GM19193 (cell line): ENCODE measurements around the gene GLE1.

Source experiments
- POLR2A ChIP-seq: IDR thresholded peaks from 4 replicates; pipeline ENCODE4 v1.6.1; 2011; ENCODE audit not compliant: insufficient read depth, insufficient read length; ENCODE audit errors: extremely low read depth

Gene GLE1

GRCh38 chr9:128554155-128554862 lies 49.8 kb downstream of the GLE1 start:
- TF ChIP-seq POLR2A, result no peak

DNA sequence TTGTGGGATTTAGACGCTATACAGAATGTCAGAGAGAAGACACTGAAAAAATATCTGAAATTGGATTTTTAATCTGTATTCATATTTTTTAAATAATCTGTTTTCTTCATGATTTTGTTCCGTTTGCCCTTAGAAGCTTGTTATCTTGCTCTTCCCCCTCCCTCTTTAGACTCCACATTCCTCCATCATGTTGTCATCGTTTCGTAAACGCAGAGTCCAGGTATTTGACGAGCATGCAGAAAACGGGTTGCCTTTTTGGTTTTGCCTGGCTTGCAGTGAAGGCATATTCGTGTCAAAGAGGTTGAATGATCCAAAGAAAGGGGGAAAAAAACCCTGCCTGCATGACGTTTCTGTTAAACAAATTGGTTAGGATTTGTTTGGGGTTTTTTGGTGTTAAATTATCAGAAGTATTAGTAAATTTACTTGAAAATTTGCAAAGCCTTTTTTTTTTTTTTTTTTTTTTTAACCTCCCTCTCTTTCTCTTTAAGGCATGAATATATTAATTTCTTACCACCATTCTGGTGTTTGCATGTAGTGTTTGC lies 50.7 kb downstream of the GLE1 start:
- TF ChIP-seq POLR2A, result no peak

DNA sequence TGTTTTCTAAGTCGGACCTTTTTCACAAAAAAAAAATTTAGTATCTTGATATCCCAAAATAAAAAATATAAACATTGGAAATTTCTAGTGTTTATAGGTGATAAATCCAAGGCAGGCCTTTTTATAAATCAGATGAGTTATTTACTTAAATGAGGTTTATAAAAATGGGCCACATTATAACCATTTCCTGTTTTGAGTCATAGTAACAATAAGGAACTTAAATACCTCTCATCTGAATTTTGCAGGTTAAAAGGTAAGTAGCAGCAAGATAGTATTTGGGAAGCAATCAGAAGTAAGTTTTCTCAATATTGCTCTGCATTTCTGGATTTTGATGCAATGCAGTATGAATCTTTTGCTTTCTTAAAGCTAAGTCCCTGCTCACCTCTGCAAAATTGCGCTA lies 51.8 kb downstream of the GLE1 start:
- no peak for TF ChIP-seq POLR2A

DNA sequence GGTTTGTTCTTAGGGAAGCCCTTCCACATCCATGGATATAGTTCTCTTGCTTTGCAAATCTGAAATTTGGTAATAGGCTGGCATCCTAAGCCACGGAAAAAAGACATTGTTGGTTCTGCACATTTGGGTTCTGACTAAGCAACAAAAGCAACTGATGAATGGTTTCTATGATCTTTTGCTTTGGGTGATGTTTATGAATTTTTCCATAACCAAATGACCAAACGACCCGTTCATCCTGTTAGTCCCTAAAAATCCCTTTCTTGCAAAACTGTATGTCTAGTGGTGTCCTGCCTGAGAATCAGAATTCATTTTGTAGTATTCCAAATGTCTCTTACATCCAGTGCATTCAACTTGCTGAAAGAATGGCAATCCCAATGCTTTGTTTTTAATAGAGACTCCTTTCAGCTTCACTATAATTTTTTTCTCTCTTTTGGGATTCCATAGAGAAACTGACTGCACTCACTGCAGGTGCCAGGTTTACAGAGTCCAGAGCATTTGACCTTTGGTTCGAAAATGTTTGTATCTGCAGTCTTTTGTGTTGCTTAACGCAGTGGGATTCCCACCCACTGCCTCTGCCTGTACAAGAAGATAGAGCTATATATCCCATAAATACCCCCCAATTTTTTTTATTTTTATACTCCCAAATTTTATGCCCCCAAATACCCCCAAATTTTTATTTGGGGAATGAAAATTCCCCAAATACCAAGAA lies 52.6 kb downstream of the GLE1 start:
- TF ChIP-seq POLR2A, result no peak

DNA sequence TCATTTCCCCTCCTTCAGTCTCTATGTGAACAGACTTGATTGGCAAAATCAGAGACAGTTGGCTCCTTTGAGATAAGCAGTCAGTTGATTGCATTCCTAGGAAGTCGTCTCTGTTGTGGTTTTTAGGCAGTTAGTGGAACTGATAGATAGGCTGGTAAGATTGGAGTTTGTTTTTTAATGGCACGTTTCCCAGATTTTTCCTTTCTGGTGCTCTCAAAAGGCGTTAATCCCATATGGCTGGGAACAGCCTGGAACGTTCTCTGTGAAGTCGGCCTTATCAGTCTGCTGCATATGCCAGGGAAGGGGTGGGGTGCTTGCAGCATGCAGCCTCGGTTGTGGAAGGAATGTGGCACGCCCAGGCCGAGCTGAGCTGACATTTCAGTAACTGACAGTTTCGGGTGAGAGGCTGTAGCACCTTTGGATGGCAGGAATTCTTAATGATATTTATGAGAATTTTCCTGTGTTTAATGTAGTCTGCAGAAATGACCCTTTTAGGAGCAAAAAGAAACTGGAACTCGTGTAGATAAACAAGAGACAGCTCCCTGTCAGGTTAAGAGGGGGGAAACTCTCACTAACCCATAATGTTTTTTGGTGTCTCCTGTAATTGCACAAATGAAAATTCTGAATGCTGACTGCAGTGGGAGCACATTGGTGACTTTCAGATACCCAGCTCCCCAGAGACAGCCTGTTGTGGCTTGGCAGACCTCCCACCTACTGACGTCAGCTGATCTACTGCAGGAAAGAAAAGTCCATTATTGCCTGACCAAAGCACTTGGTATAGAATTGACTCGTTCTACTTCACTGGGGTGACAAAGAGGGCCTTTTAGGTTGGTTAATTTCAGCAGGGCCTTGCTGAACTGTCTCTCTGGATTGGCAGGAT lies 54.2 kb downstream of the GLE1 start:
- TF ChIP-seq POLR2A, result no peak

GRCh38 chr9:128565578-128565977 lies 61.1 kb downstream of the GLE1 start:
- no peak for TF ChIP-seq POLR2A

DNA sequence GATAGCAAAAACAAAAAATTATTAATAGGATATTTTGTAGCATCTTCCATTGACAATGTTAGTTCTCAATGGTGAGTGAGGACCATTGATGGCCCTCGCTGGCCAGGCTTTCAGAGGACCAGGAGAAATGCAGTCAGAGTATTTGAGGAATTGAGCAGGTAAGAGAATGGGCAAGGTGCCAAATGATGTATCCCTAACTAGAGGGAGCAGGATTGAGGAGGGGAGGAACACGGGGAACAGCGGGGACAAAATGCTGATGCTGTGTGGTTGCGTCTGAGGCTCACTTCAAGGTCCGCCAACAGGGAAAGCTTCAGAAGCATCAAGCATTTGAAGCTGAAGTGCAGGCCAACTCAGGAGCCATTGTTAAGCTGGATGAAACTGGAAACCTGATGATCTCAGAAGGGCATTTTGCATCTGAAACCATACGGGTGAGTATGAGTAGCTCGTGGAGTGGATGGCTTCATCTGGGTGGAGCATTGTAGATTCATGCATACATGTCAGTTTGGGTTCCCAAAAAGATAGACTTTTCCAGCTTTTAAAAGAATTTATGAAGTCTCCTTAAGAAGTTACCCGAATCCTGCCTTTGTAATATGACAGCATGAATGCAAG lies 64.1 kb downstream of the GLE1 start:
- no peak for TF ChIP-seq POLR2A

GRCh38 chr9:128575469-128575868 lies 71.0 kb downstream of the GLE1 start:
- TF ChIP-seq POLR2A, result no peak

DNA sequence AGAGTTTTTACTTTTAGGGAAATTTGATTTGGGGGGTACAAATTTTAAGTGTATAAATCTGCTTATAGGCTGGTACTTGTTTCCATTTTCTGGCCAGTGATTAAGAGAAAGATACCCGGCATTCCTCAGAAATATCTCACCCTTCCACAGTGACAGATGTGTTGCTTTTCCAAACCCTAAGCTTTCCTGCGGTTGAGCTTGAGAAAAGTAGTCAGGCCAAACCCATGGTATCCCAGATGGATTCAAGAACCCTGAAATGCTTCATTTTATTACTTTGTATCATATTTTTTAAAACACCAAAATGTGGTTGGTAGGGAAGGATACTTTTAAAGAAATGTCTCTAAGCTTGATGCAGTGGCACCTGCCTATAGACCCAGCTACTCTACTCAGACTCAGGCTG lies 71.4 kb downstream of the GLE1 start:
- TF ChIP-seq POLR2A, result no peak

- TF ChIP-seq POLR2A, result no peak
Observed at GRCh38 chr9:128577206-128577605, 72.7 kb downstream of the GLE1 start.

DNA sequence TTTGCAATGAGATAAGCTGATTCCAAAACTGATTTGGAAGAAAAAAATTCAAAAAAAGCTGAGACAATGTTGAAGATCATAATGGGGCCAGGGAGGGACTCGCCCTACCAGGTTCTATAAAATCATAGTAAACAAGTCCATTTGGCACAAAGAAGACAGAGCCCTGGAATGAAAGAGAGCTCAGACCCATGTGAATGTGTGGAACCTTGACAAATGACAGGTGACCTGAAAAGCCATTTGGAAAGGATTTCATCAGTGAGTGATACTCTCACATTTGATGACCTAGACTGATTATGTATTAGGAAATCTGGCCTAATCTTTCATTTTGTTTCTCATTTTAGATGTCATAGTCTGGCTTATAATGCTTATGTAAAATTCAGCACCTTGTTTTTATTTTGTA lies 74.7 kb downstream of the GLE1 start:
- no peak for TF ChIP-seq POLR2A

DNA sequence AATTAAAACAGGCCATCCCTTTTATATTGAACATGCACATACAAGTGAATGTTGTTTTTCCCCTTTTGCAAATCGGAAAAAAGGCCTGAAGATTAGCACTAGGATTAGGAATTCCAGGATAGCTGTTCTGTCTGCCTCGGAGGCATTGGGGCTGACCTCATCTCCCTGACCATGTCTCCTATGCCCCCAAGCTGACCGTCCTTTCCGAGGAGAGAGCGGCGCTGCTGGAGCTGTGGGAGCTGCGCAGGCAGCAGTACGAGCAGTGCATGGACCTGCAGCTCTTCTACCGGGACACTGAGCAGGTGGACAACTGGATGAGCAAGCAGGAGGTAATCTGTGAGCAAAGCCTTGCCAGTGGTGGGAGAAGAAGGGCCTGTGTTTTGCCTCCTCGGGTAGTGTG lies 76.2 kb downstream of the GLE1 start:
- TF ChIP-seq POLR2A, result no peak

DNA sequence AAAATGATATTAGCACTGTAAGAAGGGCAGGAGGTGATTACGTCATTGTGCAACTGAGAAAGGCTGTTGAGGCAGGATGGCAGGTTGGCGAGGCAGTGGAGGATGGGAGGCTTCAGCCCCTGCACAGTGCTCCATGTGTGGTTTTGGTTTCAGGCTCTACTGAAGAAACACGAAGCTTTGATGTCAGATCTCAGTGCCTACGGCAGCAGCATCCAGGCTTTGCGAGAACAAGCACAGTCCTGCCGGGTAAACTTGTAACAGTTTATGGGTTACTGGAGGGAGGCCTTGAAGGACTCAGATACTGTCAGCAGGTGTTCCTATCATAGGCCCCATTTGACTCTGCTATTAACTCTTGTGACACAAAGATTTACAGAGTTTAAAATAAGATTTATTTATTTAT lies 82.9 kb downstream of the GLE1 start:
- no peak for TF ChIP-seq POLR2A

DNA sequence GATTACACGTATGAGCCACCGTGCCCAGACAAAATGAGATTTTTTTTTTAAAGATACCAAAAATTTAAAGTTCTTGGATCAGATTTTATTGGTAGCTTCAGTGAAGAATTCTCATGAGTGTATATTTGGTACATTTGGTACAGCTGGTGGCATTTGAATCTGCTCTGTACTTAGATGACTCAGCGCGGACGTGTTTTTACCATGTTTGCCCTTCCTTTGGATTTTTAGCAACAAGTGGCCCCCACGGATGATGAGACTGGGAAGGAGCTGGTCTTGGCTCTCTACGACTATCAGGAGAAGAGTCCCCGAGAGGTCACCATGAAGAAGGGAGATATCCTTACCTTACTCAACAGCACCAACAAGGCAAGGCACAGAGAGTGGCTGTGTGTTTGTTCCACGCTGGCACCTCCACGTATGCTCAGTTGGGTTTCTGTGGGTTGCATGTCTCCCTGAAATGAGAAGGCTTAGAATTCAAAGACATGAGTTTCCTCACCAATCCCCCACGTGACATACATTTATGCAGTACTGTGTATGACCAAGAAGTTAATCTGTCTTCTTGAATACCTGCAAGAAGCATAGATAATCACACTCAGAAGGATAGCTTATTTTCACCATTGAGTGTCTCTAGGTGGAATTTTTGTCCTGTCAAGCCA lies 84.2 kb downstream of the GLE1 start:
- TF ChIP-seq POLR2A, result no peak
